Central memory CD4-positive, alpha-beta T cell (primary cell): ENCODE data around the gene BTG2.
A peak's percentile ranks its signal among the peaks of the same experiment; 100 is the strongest.

ENCODE experiments used
- DNase-seq: peaks from one replicate; pipeline ENCODE4 v3.0.0; 2022

Gene BTG2

GRCh38 chr1:203276916-203277545 lies 28.3 kb upstream of the BTG2 start:
- no peak for DNase-seq

- DNase-seq, result peak; percentile 49
Measured at GRCh38 chr1:203278082-203278884, 27.0 kb upstream of the BTG2 start.

- DNase-seq, result no peak
Measured at GRCh38 chr1:203278885-203279406, 26.4 kb upstream of the BTG2 start.

- DNase-seq, result no peak
Measured at GRCh38 chr1:203280061-203280460, 25.3 kb upstream of the BTG2 start.

- DNase-seq, result no peak
Measured at GRCh38 chr1:203281033-203281432, 24.3 kb upstream of the BTG2 start.

GRCh38 chr1:203281851-203282661 lies 23.3 kb upstream of the BTG2 start:
- DNase-seq, result no peak

- no peak for DNase-seq
Measured at GRCh38 chr1:203282720-203283542, 22.4 kb upstream of the BTG2 start.

- DNase-seq, result no peak
Measured at GRCh38 chr1:203283597-203283996, 21.7 kb upstream of the BTG2 start.

- no peak for DNase-seq
Measured at GRCh38 chr1:203284411-203285123, 20.8 kb upstream of the BTG2 start.

GRCh38 chr1:203286161-203286984 lies 18.9 kb upstream of the BTG2 start:
- DNase-seq, result no peak

- DNase-seq, result peak; percentile 84
Measured at GRCh38 chr1:203287109-203287893, 18.0 kb upstream of the BTG2 start.

- DNase-seq, result no peak
Measured at GRCh38 chr1:203287898-203288297, 17.4 kb upstream of the BTG2 start.

GRCh38 chr1:203288400-203288799 lies 16.9 kb upstream of the BTG2 start:
- no peak for DNase-seq

- peak; percentile 94 for DNase-seq
Measured at GRCh38 chr1:203289281-203289981, 15.9 kb upstream of the BTG2 start.

GRCh38 chr1:203289982-203290260 lies 15.4 kb upstream of the BTG2 start:
- DNase-seq, result no peak

- DNase-seq, result peak; percentile 96
Measured at GRCh38 chr1:203290261-203291089, 14.8 kb upstream of the BTG2 start.

GRCh38 chr1:203291201-203292096 lies 13.9 kb upstream of the BTG2 start:
- no peak for DNase-seq

- DNase-seq, result no peak
Measured at GRCh38 chr1:203295796-203296195, 9.5 kb upstream of the BTG2 start.
